Transverse colon (tissue), 4 donors: ENCODE measurements around the gene CDH22.

ENCODE experiments used
- EP300 ChIP-seq: sonication (generic); formaldehyde crosslinking; IDR thresholded peaks from one replicate; pipeline ENCODE4 v1.6.1; 2017; ENCODE audit warnings: antibody characterized with exemption, low read depth
- POLR2A ChIP-seq: fragments of 450-650 bp; IDR thresholded peaks from one replicate; pipeline ENCODE4 v1.6.1; 2016; ENCODE audit warnings: antibody characterized with exemption, mild to moderate bottlenecking, moderate library complexity
- POLR2AphosphoS5 ChIP-seq, 3 donors: sonication (generic); formaldehyde crosslinking; IDR thresholded peaks; one replicate each; pipeline ENCODE4 v1.6.1; 2016; ENCODE audit warnings: antibody characterized with exemption in 3 of 3
- TF ChIP-seq, protein P1 (sequence below), 5 experiments: fragments of 200-600 bp in 3 of 5; fragments of 450-650 bp in 2 of 5; sonication (generic) in 3 of 5; IDR thresholded peaks; 1 replicate in 2 of 5; 2 replicates in 3 of 5; pipeline ENCODE4 v1.5.1; 2016 to 2017; ENCODE audit warnings: antibody characterized with exemption in 5 of 5, inconsistent platforms in 3 of 5, mild to moderate bottlenecking in 2 of 5, moderate library complexity in 1 of 5

DNA sequence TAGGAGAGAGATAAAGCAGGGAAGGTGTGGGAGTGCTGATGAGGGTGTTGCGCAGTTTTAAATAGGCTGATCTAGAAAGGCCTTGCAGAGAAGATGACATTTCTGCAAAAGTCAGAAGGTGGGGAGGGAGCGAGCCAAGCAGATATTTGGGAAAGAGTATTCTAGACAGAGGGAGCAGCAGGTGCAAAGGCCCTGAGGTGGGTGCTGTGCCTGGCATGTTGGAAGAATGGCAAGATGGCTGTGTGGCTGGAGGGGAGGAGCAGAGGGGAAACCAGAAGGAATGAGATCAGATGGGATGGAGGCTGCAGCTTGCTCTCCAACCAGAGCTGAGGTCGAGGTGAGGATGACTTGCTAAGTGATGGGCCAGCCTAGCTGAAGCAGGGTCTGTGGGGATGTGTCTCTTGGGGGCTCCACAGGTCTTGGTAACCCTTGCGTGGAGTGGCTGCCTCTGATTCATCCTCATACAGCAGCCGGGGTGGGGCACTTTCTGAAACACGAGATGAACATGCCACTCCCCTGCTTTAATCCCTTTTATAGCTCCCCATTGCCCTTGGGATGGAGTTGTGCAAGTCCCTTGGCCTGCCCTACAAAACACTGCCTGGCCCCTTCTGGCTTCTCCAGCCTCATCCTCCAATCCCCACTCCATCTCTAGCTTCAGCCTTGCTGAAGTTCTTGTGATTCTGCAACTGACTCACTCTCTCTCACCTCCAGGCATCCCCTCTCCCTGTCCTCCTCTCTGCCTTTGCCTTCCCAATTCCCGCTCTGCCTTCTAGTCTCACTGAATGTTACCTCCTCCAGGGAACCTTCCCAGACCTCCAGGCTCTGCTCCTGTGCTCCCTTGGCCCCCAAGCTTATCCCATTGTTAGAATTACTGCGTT lies 94.1 kb downstream of the CDH22 start:
- TF ChIP-seq, protein P1, sequence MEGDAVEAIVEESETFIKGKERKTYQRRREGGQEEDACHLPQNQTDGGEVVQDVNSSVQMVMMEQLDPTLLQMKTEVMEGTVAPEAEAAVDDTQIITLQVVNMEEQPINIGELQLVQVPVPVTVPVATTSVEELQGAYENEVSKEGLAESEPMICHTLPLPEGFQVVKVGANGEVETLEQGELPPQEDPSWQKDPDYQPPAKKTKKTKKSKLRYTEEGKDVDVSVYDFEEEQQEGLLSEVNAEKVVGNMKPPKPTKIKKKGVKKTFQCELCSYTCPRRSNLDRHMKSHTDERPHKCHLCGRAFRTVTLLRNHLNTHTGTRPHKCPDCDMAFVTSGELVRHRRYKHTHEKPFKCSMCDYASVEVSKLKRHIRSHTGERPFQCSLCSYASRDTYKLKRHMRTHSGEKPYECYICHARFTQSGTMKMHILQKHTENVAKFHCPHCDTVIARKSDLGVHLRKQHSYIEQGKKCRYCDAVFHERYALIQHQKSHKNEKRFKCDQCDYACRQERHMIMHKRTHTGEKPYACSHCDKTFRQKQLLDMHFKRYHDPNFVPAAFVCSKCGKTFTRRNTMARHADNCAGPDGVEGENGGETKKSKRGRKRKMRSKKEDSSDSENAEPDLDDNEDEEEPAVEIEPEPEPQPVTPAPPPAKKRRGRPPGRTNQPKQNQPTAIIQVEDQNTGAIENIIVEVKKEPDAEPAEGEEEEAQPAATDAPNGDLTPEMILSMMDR (IDR thresholded peaks at IDR 0.05), result no peak
- TF ChIP-seq POLR2AphosphoS5 (IDR thresholded peaks at IDR 0.05) (no peak), POLR2A (no peak), EP300 (no peak)
